NCI-H2227 (cell line): ENCODE results near the gene EVC2.
"Not testable (repeated sequence)": the region's sequence is repeated elsewhere in the genome, so short reads cannot be mapped to it uniquely, and the experiment has no call there.

ENCODE experiments used
- DNase-seq: peaks from one replicate; lab custom pipeline; 2025; ENCODE audit not compliant: unreplicated experiment; lab: John Stamatoyannopoulos, UW

The EVC2 gene

GRCh38 chr4:5629542-5629941 is 78.8 kb downstream of the EVC2 start:
- DNase-seq: no peak

GRCh38 chr4:5626913-5627312 is 81.4 kb downstream of the EVC2 start:
- DNase-seq: no peak

GRCh38 chr4:5622596-5622995 is 85.8 kb downstream of the EVC2 start:
- DNase-seq: no peak

GRCh38 chr4:5619913-5620625 is 88.3 kb downstream of the EVC2 start:
- DNase-seq: no peak

GRCh38 chr4:5618051-5618960 is 90.1 kb downstream of the EVC2 start:
- no peak for DNase-seq

GRCh38 chr4:5616331-5616950 is 91.9 kb downstream of the EVC2 start:
- DNase-seq: no peak

GRCh38 chr4:5615496-5616075 is 92.8 kb downstream of the EVC2 start:
- no peak for DNase-seq

GRCh38 chr4:5611750-5612149 is 96.6 kb downstream of the EVC2 start:
- no peak for DNase-seq

GRCh38 chr4:5609306-5610007 is 98.9 kb downstream of the EVC2 start:
- peak; percentile 87 for DNase-seq

GRCh38 chr4:5593828-5594227 is 114.5 kb downstream of the EVC2 start:
- DNase-seq: not testable (repeated sequence)

- DNase-seq: no peak
Observed at GRCh38 chr4:5592272-5592671, 116.1 kb downstream of the EVC2 start.

GRCh38 chr4:5589495-5589894 is 118.9 kb downstream of the EVC2 start:
- DNase-seq: no peak

GRCh38 chr4:5588046-5588445 is 120.3 kb downstream of the EVC2 start:
- no peak for DNase-seq

- DNase-seq: no peak
Observed at GRCh38 chr4:5575941-5576340, 132.4 kb downstream of the EVC2 start.

- DNase-seq: no peak
Observed at GRCh38 chr4:5574386-5574785, 134.0 kb downstream of the EVC2 start.

- DNase-seq: no peak
Observed at GRCh38 chr4:5573965-5574364, 134.4 kb downstream of the EVC2 start.

- DNase-seq: no peak
Observed at GRCh38 chr4:5572751-5573150, 135.6 kb downstream of the EVC2 start.

- no peak for DNase-seq
Observed at GRCh38 chr4:5572114-5572513, 136.2 kb downstream of the EVC2 start.

- DNase-seq: no peak
Observed at GRCh38 chr4:5571646-5572045, 136.7 kb downstream of the EVC2 start.

GRCh38 chr4:5569451-5569850 is 138.9 kb downstream of the EVC2 start:
- no peak for DNase-seq

- no peak for DNase-seq
Observed at GRCh38 chr4:5568931-5569330, 139.4 kb downstream of the EVC2 start.
